ENCODE results near the gene INS.

The INS gene

DNA sequence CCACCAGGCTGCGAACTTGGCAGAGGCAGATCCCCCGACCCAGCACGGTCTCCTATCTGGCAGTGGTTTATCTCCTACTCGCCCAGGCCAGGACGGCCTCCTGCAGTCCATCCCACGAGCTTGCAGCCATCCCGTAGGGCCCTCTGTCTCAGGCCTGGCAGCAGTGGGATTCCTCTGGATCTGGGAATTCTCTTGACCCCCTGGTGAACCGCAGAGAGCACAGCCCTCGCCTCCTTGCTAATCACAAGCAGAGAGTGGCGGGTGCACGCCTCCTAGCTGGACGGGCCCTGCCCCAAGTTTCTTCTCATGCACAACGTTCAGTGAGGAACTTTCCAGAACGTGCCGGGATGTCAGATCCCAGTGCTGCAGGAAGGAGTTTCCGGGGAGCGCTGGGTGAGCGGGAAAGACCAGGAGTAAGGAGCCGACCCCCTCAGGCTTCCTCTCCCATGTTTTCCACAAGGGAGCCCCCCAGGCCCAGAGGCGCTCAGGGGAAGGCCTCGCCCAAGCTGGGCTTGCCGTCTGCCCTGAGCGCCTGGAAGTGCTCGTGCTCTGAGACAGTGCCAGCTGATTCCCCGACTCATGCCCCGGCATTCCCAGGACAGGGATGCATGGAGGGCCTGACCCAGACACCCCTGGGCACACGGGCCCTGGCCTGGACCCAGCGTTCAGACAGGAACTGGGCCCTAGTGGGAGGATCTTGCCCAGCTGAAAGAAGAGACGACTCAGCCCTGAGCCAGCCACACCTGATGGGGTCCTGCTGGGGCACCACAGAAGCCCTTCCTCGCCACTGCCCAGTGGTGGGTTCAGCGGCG, 46.4 kb downstream of the INS start:
- no peak for DNase-seq (ENCODE audit: low spot score)

DNA sequence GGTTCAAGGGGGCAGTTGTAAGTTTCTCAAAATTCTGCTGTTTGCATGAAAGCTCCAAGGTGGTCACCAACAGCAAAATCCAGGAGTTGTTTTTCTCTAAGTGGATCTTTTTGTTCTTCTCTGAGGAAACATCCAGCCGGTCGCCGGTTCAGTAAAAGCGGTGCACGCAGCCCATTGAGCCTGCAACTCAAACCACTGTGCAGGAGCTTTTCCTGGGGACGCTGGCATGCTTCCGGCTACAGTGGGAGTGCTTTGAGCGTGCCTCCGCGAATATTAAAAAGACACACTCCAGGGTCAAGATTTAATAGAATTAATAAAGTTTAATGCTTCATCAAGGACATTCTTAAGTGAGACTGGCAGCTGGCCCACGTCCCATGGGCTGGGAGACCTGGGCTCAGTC, 47.2 kb downstream of the INS start:
- DNase-seq (ENCODE audit: low spot score), result no peak

DNA sequence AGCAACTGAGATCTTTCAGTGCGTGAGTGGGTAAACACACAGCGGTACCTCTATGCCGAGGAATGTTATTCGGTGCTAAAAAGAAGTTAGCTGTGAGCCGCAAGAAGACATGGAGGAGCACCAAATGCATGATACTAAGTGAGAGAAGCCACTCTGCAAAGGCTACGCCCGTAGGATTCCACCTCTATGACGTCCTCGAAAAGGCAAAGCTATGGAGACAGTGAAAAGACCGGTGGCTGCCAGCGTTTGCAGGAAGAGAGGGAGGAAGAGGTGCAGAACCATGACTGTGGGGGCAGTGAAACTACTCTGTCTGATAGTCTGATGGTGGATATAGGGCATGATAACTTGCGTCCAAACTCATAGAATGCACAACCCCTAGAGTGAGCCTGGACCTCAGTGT, 50.5 kb downstream of the INS start:
- DNase-seq (ENCODE audit: low spot score), result no peak

Measured in HuH-7 (cell line).